Measurements from ENCODE around the gene SPRING1. TPM values are rescaled to one million over a fixed set of nuclear protein-coding genes. Genes with fewer than 3 reads are reported as not detected.

The SPRING1 gene
- total and polyA plus RNA-seq, 4 donors: 6.0 to 11.7 (median 8.4) TPM

GRCh38 chr12:116784238-116784612, 46.4 kb upstream of the SPRING1 start:
- Histone ChIP-seq H3K4me1 (ENCODE audit: control insufficient read depth in 4 of 4, insufficient read depth in 4 of 4, low read length in 3 of 4) (no peaks in the 10 kb centered on the region), H3K9ac (ENCODE audit: low read depth in 1 of 2, low read length in 2 of 2) (no peak overlapping the region), H3K27me3 (ENCODE audit: control insufficient read depth in 4 of 4, insufficient read depth in 4 of 4, low read length in 3 of 4) (no peaks in the 10 kb centered on the region), H3K36me3 (ENCODE audit: control insufficient read depth in 4 of 4, insufficient read depth in 3 of 4, low read depth in 1 of 4, low read length in 3 of 4) (no peaks in the 10 kb centered on the region), H3K9me3 (ENCODE audit: control insufficient read depth in 4 of 4, low read length in 3 of 4) (no peaks in the 10 kb centered on the region), H3K4me3 (ENCODE audit: low read depth in 1 of 3, low read length in 3 of 3) (no peak overlapping the region), H3K27ac (ENCODE audit: low read depth in 1 of 2, low read length in 2 of 2) (no peak overlapping the region)
- no peak for DNase-seq (ENCODE audit: low spot score)
- 96% methylated on average over 7 of the region's 7 CpGs for WGBS
- TF ChIP-seq RAD21 (IDR thresholded peaks at IDR 0.05) (no peak), ZBTB33 (IDR thresholded peaks at IDR 0.05) (no peak), MAX (IDR thresholded peaks at IDR 0.05) (no peak), GABPA (IDR thresholded peaks at IDR 0.05 in 1 of 2, conservative IDR thresholded peaks at IDR 0.05 in 1 of 2) (no peak), ATF3 (IDR thresholded peaks at IDR 0.05) (no peak), RXRA (IDR thresholded peaks at IDR 0.05) (no peak), JUND (IDR thresholded peaks at IDR 0.05) (no peak), EGR1 (IDR thresholded peaks at IDR 0.05; ENCODE audit: low read depth in 2 of 2) (no peak), NR2F2 (IDR thresholded peaks at IDR 0.05) (no peak), FOXA2 (IDR thresholded peaks at IDR 0.05) (no peak)

DNA sequence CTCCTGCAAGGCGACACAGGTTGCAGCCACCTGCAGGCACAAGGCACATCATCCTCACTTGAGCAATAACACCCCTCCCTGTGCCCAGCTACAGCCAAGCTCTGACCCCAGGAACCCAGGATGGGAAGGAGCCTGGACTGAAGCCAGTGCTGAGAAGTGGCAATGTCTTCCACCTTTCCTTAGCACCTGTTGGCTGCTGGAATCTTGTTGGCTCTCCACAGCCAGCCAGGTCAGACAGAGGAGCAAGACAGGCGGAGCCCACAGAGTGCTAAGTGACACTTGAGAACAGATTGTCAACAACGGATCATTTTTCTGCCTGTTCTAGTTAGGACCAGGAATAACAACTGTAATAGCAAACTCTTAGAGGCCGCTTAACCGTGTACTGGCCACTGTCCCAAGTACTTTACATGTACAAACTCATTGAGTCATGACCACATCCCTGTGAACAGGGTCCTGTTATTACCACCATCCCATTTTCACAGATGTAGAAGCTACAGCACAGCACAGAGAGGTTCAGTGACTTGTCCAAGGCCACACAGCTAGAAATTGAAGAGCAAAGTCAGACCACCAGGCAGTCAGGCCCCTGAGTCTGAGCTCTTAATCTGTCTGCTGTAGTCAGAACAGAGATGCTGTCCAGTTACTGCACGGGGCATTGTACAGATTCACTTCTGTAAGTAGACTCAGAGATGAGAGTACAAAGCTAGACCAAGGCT, 45.8 kb upstream of the SPRING1 start:
- TF ChIP-seq FOXA1 (IDR thresholded peaks at IDR 0.05): no peak
- no peak for TF ChIP-seq ZBTB33 (IDR thresholded peaks at IDR 0.05)
- TF ChIP-seq, protein P1, sequence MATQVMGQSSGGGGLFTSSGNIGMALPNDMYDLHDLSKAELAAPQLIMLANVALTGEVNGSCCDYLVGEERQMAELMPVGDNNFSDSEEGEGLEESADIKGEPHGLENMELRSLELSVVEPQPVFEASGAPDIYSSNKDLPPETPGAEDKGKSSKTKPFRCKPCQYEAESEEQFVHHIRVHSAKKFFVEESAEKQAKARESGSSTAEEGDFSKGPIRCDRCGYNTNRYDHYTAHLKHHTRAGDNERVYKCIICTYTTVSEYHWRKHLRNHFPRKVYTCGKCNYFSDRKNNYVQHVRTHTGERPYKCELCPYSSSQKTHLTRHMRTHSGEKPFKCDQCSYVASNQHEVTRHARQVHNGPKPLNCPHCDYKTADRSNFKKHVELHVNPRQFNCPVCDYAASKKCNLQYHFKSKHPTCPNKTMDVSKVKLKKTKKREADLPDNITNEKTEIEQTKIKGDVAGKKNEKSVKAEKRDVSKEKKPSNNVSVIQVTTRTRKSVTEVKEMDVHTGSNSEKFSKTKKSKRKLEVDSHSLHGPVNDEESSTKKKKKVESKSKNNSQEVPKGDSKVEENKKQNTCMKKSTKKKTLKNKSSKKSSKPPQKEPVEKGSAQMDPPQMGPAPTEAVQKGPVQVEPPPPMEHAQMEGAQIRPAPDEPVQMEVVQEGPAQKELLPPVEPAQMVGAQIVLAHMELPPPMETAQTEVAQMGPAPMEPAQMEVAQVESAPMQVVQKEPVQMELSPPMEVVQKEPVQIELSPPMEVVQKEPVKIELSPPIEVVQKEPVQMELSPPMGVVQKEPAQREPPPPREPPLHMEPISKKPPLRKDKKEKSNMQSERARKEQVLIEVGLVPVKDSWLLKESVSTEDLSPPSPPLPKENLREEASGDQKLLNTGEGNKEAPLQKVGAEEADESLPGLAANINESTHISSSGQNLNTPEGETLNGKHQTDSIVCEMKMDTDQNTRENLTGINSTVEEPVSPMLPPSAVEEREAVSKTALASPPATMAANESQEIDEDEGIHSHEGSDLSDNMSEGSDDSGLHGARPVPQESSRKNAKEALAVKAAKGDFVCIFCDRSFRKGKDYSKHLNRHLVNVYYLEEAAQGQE (IDR thresholded peaks at IDR 0.05): no peak
- TF ChIP-seq NR2F2 (IDR thresholded peaks at IDR 0.05): no peak
- no peak for TF ChIP-seq SP1 (IDR thresholded peaks at IDR 0.05)
- TF ChIP-seq TAF1 (conservative IDR thresholded peaks at IDR 0.05): no peak
- TF ChIP-seq GABPA (IDR thresholded peaks at IDR 0.05 in 1 of 2, conservative IDR thresholded peaks at IDR 0.05 in 1 of 2): no peak
- no peak for TF ChIP-seq RAD21 (IDR thresholded peaks at IDR 0.05)
- no peak for TF ChIP-seq CTCF (IDR thresholded peaks at IDR 0.05; ENCODE audit: low read depth, low read length, missing input control)
- no peak for TF ChIP-seq HNF4G (IDR thresholded peaks at IDR 0.05)
- no peak for TF ChIP-seq EGR1 (IDR thresholded peaks at IDR 0.05; ENCODE audit: low read depth in 2 of 2)
- TF ChIP-seq HNF4A (conservative IDR thresholded peaks at IDR 0.05): no peak
- no peak for TF ChIP-seq JUND (IDR thresholded peaks at IDR 0.05)
- TF ChIP-seq MAX (IDR thresholded peaks at IDR 0.05): no peak
- no peak for TF ChIP-seq ATF3 (IDR thresholded peaks at IDR 0.05)
- no peak for TF ChIP-seq YY1 (IDR thresholded peaks at IDR 0.05)
- H3K27ac ChIP-seq (ENCODE audit: low read depth in 1 of 2, low read length in 2 of 2): no peak overlapping the region
- no peaks in the 10 kb centered on the region for H3K36me3 ChIP-seq (ENCODE audit: control insufficient read depth in 4 of 4, insufficient read depth in 3 of 4, low read depth in 1 of 4, low read length in 3 of 4)
- no peak overlapping the region for H3K4me3 ChIP-seq (ENCODE audit: low read depth in 1 of 3, low read length in 3 of 3)
- no peak for DNase-seq (ENCODE audit: low spot score)
- no peaks in the 10 kb centered on the region for H3K4me1 ChIP-seq (ENCODE audit: control insufficient read depth in 4 of 4, insufficient read depth in 4 of 4, low read length in 3 of 4)
- H3K27me3 ChIP-seq (ENCODE audit: control insufficient read depth in 4 of 4, insufficient read depth in 4 of 4, low read length in 3 of 4): no peaks in the 10 kb centered on the region
- H3K9ac ChIP-seq (ENCODE audit: low read depth in 1 of 2, low read length in 2 of 2): no peak overlapping the region
- H3K9me3 ChIP-seq (ENCODE audit: control insufficient read depth in 4 of 4, low read length in 3 of 4): no peaks in the 10 kb centered on the region
- WGBS: 89% methylated on average over 6 of the region's 6 CpGs
